Loucy (cell line): ENCODE measurements around the gene EBF3.

ENCODE experiments used
- CTCF ChIP-seq: fragments of 200-600 bp; sonication (generic); conservative IDR thresholded peaks from 2 replicates; pipeline ENCODE4 v1.5.1; 2014; ENCODE audit warnings: mild to moderate bottlenecking, antibody characterized with exemption, low read length
- EZH2phosphoT487 ChIP-seq: fragments of 200-600 bp; IDR thresholded peaks from 2 replicates; pipeline ENCODE4 v1.6.1; 2018; ENCODE audit warnings: antibody characterized with exemption, mild to moderate bottlenecking, moderate library complexity, borderline replicate concordance

GRCh38 chr10:130003166-130003565, 39.1 kb upstream of the EBF3 start:
- TF ChIP-seq CTCF (no peak), EZH2phosphoT487 (no peak)
